ENCODE results near the gene APLF.
A peak's percentile ranks its signal among the peaks of the same experiment; 100 is the strongest.
"Not testable (repeated sequence)": the region's sequence is repeated elsewhere in the genome, so short reads cannot be mapped to it uniquely, and the experiment has no call there.

The APLF gene

GRCh38 chr2:68594674-68595492 is 127.5 kb downstream of the APLF start:
- H3K4me3 ChIP-seq (ENCODE audit: low read length): no peak overlapping the region
- DNase-seq (ENCODE audit: low read depth): peak; percentile 2
- TF ChIP-seq CTCF (conservative IDR thresholded peaks at IDR 0.05; ENCODE audit: low read depth, low read length): peak; percentile 97

GRCh38 chr2:68595493-68595785 is 128.1 kb downstream of the APLF start:
- not testable (repeated sequence) for H3K4me3 ChIP-seq (ENCODE audit: low read length); DNase-seq (ENCODE audit: low read depth)

- H3K4me3 ChIP-seq (ENCODE audit: low read length); DNase-seq (ENCODE audit: low read depth): not testable (repeated sequence)
Measured at GRCh38 chr2:68600495-68600894, 133.1 kb downstream of the APLF start.

GRCh38 chr2:68603059-68603458 is 135.7 kb downstream of the APLF start:
- DNase-seq (ENCODE audit: low read depth): no peak
- H3K4me3 ChIP-seq (ENCODE audit: low read length): no peak overlapping the region
- no peak for TF ChIP-seq CTCF (conservative IDR thresholded peaks at IDR 0.05; ENCODE audit: low read depth, low read length)

GRCh38 chr2:68604077-68604476 is 136.7 kb downstream of the APLF start:
- TF ChIP-seq CTCF (conservative IDR thresholded peaks at IDR 0.05; ENCODE audit: low read depth, low read length): no peak
- H3K4me3 ChIP-seq (ENCODE audit: low read length): no peak overlapping the region

GRCh38 chr2:68605939-68606338 is 138.6 kb downstream of the APLF start:
- TF ChIP-seq CTCF (conservative IDR thresholded peaks at IDR 0.05; ENCODE audit: low read depth, low read length): no peak
- no peak overlapping the region for H3K4me3 ChIP-seq (ENCODE audit: low read length)
- no peak for DNase-seq (ENCODE audit: low read depth)

More at GRCh38 chr2:68604077-68604476, 136.7 kb downstream of the APLF start:
- DNase-seq (ENCODE audit: low read depth): no peak

GRCh38 chr2:68606759-68607158 is 139.4 kb downstream of the APLF start:
- no peak for TF ChIP-seq CTCF (conservative IDR thresholded peaks at IDR 0.05; ENCODE audit: low read depth, low read length)
- DNase-seq (ENCODE audit: low read depth): no peak

GRCh38 chr2:68607837-68608236 is 140.5 kb downstream of the APLF start:
- no peak overlapping the region for H3K4me3 ChIP-seq (ENCODE audit: low read length)
- TF ChIP-seq CTCF (conservative IDR thresholded peaks at IDR 0.05; ENCODE audit: low read depth, low read length): no peak
- no peak for DNase-seq (ENCODE audit: low read depth)

More at GRCh38 chr2:68606759-68607158, 139.4 kb downstream of the APLF start:
- H3K4me3 ChIP-seq (ENCODE audit: low read length): no peak overlapping the region

Measured in retinal pigment epithelial cell (primary cell).